ENCODE measurements around the gene ALPG. TPM values are rescaled to one million over a fixed set of nuclear protein-coding genes. Genes with fewer than 3 reads are reported as not detected.
"Not testable (repeated sequence)": the region's sequence is repeated elsewhere in the genome, so short reads cannot be mapped to it uniquely, and the experiment has no call there.

The ALPG gene
- total RNA-seq, 1 experiment from 2014 or later: 1.2 TPM

DNA sequence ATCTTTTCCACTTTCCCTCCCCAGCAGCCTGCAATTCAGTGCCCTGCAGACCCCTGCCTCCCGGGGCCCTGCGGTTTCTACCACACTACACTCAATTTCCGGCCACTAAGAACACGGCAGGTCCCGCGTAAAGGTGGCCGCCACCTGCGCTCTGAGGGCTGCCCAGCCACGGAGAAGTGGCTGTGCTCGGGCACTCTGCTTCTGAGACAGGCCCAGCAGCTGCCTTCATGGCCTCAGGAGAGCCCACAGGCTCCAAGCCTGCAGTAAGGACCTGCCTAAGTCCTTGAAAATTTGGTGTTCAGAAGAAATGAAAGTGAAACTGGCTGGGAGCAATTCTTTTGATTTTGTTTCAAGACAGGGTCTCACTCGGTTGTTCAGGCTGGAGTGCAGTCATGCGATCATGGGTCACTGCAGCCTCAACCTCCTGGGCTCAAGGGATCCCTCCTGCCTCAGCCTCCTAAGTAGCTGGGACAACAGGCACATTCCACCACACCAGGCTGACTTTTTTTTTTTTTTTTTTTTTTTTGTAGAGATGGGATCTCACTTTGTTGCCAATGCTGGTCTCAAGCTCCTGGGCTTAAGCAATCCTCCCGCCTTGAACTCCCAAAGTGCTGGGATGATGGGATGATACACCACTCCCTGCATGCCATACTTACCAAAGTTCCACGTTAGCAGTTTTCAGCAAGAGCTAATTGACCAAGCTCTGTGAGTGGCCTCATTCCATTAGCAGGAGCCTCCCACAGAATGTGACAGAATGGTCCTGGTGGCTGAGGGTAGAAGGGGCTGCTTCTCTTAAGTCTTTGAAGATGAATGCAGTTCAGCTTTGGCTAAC lies 42.6 kb upstream of the ALPG start:
- H3K36me3 Mint-ChIP-seq: no peaks in the 10 kb centered on the region

DNA sequence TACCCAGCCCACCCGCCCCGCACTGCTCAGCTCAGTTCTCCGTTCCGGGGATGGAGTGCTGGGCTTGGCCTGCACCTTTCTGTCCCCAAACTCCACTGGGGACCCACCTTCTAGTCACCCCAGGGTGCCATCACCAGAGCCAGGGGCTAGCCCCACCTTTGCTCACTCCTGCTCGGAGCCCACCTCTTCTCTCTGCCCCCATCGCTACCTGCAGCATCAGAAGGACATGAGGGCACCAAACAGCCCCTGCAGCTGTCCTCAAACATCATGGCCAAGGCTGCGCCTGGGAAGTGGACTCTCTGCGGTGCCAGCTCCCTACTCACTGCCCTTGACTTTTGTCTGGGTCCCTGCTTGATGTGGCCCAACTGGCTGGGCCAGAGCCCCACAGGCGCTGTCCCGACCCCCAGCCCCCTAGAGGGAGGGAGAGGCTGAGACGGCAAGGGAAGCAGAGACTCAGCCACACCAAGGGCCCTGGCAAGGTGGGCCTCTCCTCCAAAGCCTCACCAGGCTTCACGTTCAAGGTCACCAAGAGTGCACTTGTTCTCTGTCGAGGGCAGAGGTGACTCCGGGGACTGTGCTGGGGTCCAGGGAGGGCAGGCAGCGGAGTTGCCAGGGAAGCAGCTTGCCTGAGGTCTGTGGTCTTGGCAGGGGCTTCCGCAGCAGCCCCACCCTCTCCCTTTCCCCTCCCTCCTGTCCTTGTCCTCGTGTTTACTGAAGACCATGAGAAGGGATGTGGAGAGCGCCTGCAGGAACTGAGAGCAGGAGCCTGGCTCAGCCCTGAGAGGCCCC lies 41.6 kb upstream of the ALPG start:
- peak; percentile 6 for DNase-seq (ENCODE audit: low spot score)
- ATAC-seq; H3K27ac Mint-ChIP-seq; H3K4me3 Mint-ChIP-seq; H3K27me3 Mint-ChIP-seq (ENCODE audit: low read depth); H3K36me3 Mint-ChIP-seq: not testable (repeated sequence)
- Mint-ChIP-seq H3K4me1 (peaks cover 15% of the 10 kb centered on the region), H3K9me3 (peaks cover 11% of the 10 kb centered on the region; the same call in 1 of the 2 replicates)
- POLR2A ChIA-PET: interaction anchor here (0.6 kb wide), 1 partner anchor 366 kb away, joined by 4 read pairs; no protein-coding TSS in a partner anchor
- CTCF ChIA-PET: interaction anchor here (0.6 to 6.4 kb wide), 26 partner anchors 9 to 464 kb away, joined by 3 to 78 read pairs (median 6); partner anchors contain the start of genes ALPG and ALPP

More for the DNA sequence above, 42.6 kb upstream of the ALPG start:
- ChIA-PET CTCF (interaction anchor here (0.6 to 6.4 kb wide), 12 partner anchors 10 to 719 kb away, joined by 3 to 78 read pairs (median 5); no protein-coding TSS in a partner anchor), POLR2A (no interaction called here)
- H3K4me1 Mint-ChIP-seq: peaks cover 14% of the 10 kb centered on the region
- H3K27me3 Mint-ChIP-seq (ENCODE audit: low read depth): no peaks in the 10 kb centered on the region; the same call in 1 of the 2 replicates
- TF ChIP-seq, protein P1, sequence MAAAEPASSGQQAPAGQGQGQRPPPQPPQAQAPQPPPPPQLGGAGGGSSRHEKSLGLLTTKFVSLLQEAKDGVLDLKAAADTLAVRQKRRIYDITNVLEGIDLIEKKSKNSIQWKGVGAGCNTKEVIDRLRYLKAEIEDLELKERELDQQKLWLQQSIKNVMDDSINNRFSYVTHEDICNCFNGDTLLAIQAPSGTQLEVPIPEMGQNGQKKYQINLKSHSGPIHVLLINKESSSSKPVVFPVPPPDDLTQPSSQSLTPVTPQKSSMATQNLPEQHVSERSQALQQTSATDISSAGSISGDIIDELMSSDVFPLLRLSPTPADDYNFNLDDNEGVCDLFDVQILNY (CRISPR knock-in tag; IDR thresholded peaks at IDR 0.05): no peak
- TF ChIP-seq, protein P2, sequence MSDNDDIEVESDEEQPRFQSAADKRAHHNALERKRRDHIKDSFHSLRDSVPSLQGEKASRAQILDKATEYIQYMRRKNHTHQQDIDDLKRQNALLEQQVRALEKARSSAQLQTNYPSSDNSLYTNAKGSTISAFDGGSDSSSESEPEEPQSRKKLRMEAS (CRISPR knock-in tag; IDR thresholded peaks at IDR 0.05): no peak
- TF ChIP-seq, protein P3, sequence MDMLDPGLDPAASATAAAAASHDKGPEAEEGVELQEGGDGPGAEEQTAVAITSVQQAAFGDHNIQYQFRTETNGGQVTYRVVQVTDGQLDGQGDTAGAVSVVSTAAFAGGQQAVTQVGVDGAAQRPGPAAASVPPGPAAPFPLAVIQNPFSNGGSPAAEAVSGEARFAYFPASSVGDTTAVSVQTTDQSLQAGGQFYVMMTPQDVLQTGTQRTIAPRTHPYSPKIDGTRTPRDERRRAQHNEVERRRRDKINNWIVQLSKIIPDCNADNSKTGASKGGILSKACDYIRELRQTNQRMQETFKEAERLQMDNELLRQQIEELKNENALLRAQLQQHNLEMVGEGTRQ (CRISPR knock-in tag; IDR thresholded peaks at IDR 0.05): no peak
- TF ChIP-seq MXD4 (CRISPR knock-in tag; IDR thresholded peaks at IDR 0.05; ENCODE audit: borderline replicate concordance): no peak
- TF ChIP-seq, protein P4, sequence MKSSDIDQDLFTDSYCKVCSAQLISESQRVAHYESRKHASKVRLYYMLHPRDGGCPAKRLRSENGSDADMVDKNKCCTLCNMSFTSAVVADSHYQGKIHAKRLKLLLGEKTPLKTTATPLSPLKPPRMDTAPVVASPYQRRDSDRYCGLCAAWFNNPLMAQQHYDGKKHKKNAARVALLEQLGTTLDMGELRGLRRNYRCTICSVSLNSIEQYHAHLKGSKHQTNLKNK (CRISPR knock-in tag; IDR thresholded peaks at IDR 0.05): no peak
- TF ChIP-seq SOX15 (CRISPR knock-in tag; IDR thresholded peaks at IDR 0.05): no peak
- TF ChIP-seq, protein P5, sequence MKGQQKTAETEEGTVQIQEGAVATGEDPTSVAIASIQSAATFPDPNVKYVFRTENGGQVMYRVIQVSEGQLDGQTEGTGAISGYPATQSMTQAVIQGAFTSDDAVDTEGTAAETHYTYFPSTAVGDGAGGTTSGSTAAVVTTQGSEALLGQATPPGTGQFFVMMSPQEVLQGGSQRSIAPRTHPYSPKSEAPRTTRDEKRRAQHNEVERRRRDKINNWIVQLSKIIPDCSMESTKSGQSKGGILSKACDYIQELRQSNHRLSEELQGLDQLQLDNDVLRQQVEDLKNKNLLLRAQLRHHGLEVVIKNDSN (CRISPR knock-in tag; IDR thresholded peaks at IDR 0.05): no peak
- no peak for TF ChIP-seq ZNF396 (CRISPR knock-in tag; IDR thresholded peaks at IDR 0.05; ENCODE audit: borderline replicate concordance)
- TF ChIP-seq, protein P6, sequence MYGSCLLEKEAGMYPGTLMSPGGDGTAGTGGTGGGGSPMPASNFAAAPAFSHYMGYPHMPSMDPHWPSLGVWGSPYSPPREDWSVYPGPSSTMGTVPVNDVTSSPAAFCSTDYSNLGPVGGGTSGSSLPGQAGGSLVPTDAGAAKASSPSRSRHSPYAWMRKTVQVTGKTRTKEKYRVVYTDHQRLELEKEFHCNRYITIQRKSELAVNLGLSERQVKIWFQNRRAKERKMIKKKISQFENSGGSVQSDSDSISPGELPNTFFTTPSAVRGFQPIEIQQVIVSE (CRISPR knock-in tag; IDR thresholded peaks at IDR 0.05; ENCODE audit: borderline replicate concordance): no peak
- TF ChIP-seq ZNF671 (CRISPR knock-in tag; IDR thresholded peaks at IDR 0.05): no peak
- no peak for TF ChIP-seq HMGA2 (CRISPR knock-in tag; IDR thresholded peaks at IDR 0.05)
- no peak for TF ChIP-seq RORB (CRISPR knock-in tag; IDR thresholded peaks at IDR 0.05)
- no peak for TF ChIP-seq ZNF263 (CRISPR knock-in tag; IDR thresholded peaks at IDR 0.05; ENCODE audit: low read depth)
- TF ChIP-seq, protein P7, sequence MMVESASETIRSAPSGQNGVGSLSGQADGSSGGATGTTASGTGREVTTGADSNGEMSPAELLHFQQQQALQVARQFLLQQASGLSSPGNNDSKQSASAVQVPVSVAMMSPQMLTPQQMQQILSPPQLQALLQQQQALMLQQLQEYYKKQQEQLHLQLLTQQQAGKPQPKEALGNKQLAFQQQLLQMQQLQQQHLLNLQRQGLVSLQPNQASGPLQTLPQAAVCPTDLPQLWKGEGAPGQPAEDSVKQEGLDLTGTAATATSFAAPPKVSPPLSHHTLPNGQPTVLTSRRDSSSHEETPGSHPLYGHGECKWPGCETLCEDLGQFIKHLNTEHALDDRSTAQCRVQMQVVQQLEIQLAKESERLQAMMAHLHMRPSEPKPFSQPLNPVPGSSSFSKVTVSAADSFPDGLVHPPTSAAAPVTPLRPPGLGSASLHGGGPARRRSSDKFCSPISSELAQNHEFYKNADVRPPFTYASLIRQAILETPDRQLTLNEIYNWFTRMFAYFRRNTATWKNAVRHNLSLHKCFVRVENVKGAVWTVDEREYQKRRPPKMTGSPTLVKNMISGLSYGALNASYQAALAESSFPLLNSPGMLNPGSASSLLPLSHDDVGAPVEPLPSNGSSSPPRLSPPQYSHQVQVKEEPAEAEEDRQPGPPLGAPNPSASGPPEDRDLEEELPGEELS (CRISPR knock-in tag; IDR thresholded peaks at IDR 0.05): no peak
- no peak for TF ChIP-seq TEAD1 (CRISPR knock-in tag; IDR thresholded peaks at IDR 0.05)
- TF ChIP-seq, protein P8, sequence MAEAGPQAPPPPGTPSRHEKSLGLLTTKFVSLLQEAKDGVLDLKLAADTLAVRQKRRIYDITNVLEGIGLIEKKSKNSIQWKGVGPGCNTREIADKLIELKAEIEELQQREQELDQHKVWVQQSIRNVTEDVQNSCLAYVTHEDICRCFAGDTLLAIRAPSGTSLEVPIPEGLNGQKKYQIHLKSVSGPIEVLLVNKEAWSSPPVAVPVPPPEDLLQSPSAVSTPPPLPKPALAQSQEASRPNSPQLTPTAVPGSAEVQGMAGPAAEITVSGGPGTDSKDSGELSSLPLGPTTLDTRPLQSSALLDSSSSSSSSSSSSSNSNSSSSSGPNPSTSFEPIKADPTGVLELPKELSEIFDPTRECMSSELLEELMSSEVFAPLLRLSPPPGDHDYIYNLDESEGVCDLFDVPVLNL (CRISPR knock-in tag; IDR thresholded peaks at IDR 0.05; ENCODE audit: borderline replicate concordance, low read depth): no peak
- ATAC-seq (no peak), DNase-seq (ENCODE audit: low spot score) (peak; percentile 1)
- H3K9me3 Mint-ChIP-seq: peaks cover 11% of the 10 kb centered on the region; the same call in 1 of the 2 replicates
- H3K27ac Mint-ChIP-seq: no peak overlapping the region
- H3K4me3 Mint-ChIP-seq: no peak overlapping the region

Data from WTC11 (cell line).